Dendritic cell treated with granulocyte-macrophage colony-stimulating factor and Interleukin-4, amounts not matched to agents 40 ng/mL and 50 ng/mL, for 4 days (primary cell): ENCODE data around the gene AUP1.

Experiments used
- H3K27ac Mint-ChIP-seq: one replicate; pipeline ENCODE4 v1.8.0; 2022; ENCODE audit warnings: mild to moderate bottlenecking, mixed read lengths
- H3K27me3 Mint-ChIP-seq: one replicate; pipeline ENCODE4 v1.8.0; 2022; ENCODE audit warnings: mild to moderate bottlenecking, mixed read lengths
- H3K36me3 Mint-ChIP-seq: one replicate; pipeline ENCODE4 v1.8.0; 2022; ENCODE audit warnings: low read depth, mixed read lengths
- H3K4me1 Mint-ChIP-seq: one replicate; pipeline ENCODE4 v1.8.0; 2022; ENCODE audit warnings: low read depth, mixed read lengths
- H3K4me3 Mint-ChIP-seq: one replicate; pipeline ENCODE4 v1.8.0; 2022; ENCODE audit warnings: mild to moderate bottlenecking, moderate library complexity, mixed read lengths
- H3K9me3 Mint-ChIP-seq: one replicate; pipeline ENCODE4 v1.8.0; 2022; ENCODE audit warnings: mixed read lengths
- intact Hi-C: fragments of 100-400 bp; cut with micrococcal nuclease; formaldehyde crosslinking; loops from one replicate; pipeline ENCODE4 v1.15.0; 2022

AUP1 gene

GRCh38 chr2:74507926-74508520 lies 21.5 kb downstream of the AUP1 start:
- H3K27me3 Mint-ChIP-seq, result peaks cover 47% of the 10 kb centered on the region
- peaks cover 50% of the 10 kb centered on the region for H3K4me1 Mint-ChIP-seq
- peak overlapping the region; percentile 89 for H3K4me3 Mint-ChIP-seq
- no peaks in the 10 kb centered on the region for H3K9me3 Mint-ChIP-seq
- intact Hi-C loops, result loop anchor here (1.0 to 2.0 kb wide), 2 partner anchors 21 to 53 kb away; partner anchors contain the start of genes AUP1, HTRA2 and INO80B
- peaks cover 49% of the 10 kb centered on the region for H3K36me3 Mint-ChIP-seq
- peak overlapping the region; percentile 95 for H3K27ac Mint-ChIP-seq

- peaks cover 55% of the 10 kb centered on the region for H3K36me3 Mint-ChIP-seq
- peak within 1 kb of the TSS; percentile 95 for H3K27ac Mint-ChIP-seq
- H3K4me3 Mint-ChIP-seq, result peak within 1 kb of the TSS; percentile 89
- H3K4me1 Mint-ChIP-seq, result peaks cover 55% of the 10 kb centered on the region
- H3K9me3 Mint-ChIP-seq, result no peaks in the 10 kb centered on the region
- intact Hi-C loops, result loop anchor here (1.0 to 2.0 kb wide), 2 partner anchors 22 to 53 kb away; partner anchors contain the start of genes AUP1, HTRA2 and INO80B
- peaks cover 42% of the 10 kb centered on the region for H3K27me3 Mint-ChIP-seq
Observed at GRCh38 chr2:74507145-74507925, 22.2 kb downstream of the AUP1 start, which contains the start of gene PCGF1. Gene PCGF1 (minus strand): TSS chr2:74507695. CDS start chr2:74507668, 27 bp downstream.

GRCh38 chr2:74505448-74506246 lies 23.9 kb downstream of the AUP1 start:
- peaks cover 67% of the 10 kb centered on the region for H3K4me1 Mint-ChIP-seq
- H3K27me3 Mint-ChIP-seq, result peaks cover 42% of the 10 kb centered on the region
- peak overlapping the region; percentile 31 for H3K4me3 Mint-ChIP-seq
- peak overlapping the region; percentile 94 for H3K27ac Mint-ChIP-seq
- intact Hi-C loops, result loop anchor here (2.0 kb wide), 1 partner anchor 51 kb away; the partner anchor contains the start of gene INO80B
- H3K9me3 Mint-ChIP-seq, result no peaks in the 10 kb centered on the region
- peaks cover 55% of the 10 kb centered on the region for H3K36me3 Mint-ChIP-seq

GRCh38 chr2:74504591-74504990 lies 24.9 kb downstream of the AUP1 start:
- Mint-ChIP-seq H3K27ac (peak overlapping the region; percentile 94), H3K27me3 (peaks cover 42% of the 10 kb centered on the region), H3K4me1 (peaks cover 73% of the 10 kb centered on the region)

GRCh38 chr2:74503506-74504475 lies 25.7 kb downstream of the AUP1 start:
- H3K4me1 Mint-ChIP-seq, result peaks cover 81% of the 10 kb centered on the region
- peak overlapping the region; percentile 87 for H3K4me3 Mint-ChIP-seq
- peaks cover 47% of the 10 kb centered on the region for H3K27me3 Mint-ChIP-seq
- peak overlapping the region; percentile 94 for H3K27ac Mint-ChIP-seq
- intact Hi-C loops, result no loop called here
- no peaks in the 10 kb centered on the region for H3K9me3 Mint-ChIP-seq
- peaks cover 55% of the 10 kb centered on the region for H3K36me3 Mint-ChIP-seq

More at GRCh38 chr2:74504591-74504990, 24.9 kb downstream of the AUP1 start:
- Mint-ChIP-seq H3K9me3 (no peaks in the 10 kb centered on the region), H3K36me3 (peaks cover 55% of the 10 kb centered on the region), H3K4me3 (peak overlapping the region; percentile 87)
- intact Hi-C loops, result no loop called here

GRCh38 chr2:74502720-74503505 lies 26.6 kb downstream of the AUP1 start:
- Mint-ChIP-seq H3K27ac (peak overlapping the region; percentile 94), H3K4me3 (peak overlapping the region; percentile 87), H3K27me3 (peaks cover 47% of the 10 kb centered on the region), H3K4me1 (peaks cover 82% of the 10 kb centered on the region), H3K9me3 (no peaks in the 10 kb centered on the region), H3K36me3 (peaks cover 54% of the 10 kb centered on the region)
- intact Hi-C loops, result no loop called here

- peaks cover 52% of the 10 kb centered on the region for H3K27me3 Mint-ChIP-seq
Observed at GRCh38 chr2:74502147-74502719, 27.3 kb downstream of the AUP1 start.

GRCh38 chr2:74501335-74502071 lies 28.0 kb downstream of the AUP1 start:
- intact Hi-C loops, result no loop called here
- peak overlapping the region; percentile 87 for H3K4me3 Mint-ChIP-seq
- H3K4me1 Mint-ChIP-seq, result peaks cover 80% of the 10 kb centered on the region
- no peaks in the 10 kb centered on the region for H3K9me3 Mint-ChIP-seq
- H3K27ac Mint-ChIP-seq, result peak overlapping the region; percentile 94
- H3K36me3 Mint-ChIP-seq, result peaks cover 40% of the 10 kb centered on the region
- peaks cover 58% of the 10 kb centered on the region for H3K27me3 Mint-ChIP-seq

More at GRCh38 chr2:74502147-74502719, 27.3 kb downstream of the AUP1 start:
- Mint-ChIP-seq H3K4me3 (peak overlapping the region; percentile 87), H3K27ac (peak overlapping the region; percentile 94), H3K36me3 (peaks cover 47% of the 10 kb centered on the region), H3K9me3 (no peaks in the 10 kb centered on the region), H3K4me1 (peaks cover 85% of the 10 kb centered on the region)
- intact Hi-C loops, result no loop called here

- Mint-ChIP-seq H3K27me3 (peaks cover 65% of the 10 kb centered on the region), H3K9me3 (no peaks in the 10 kb centered on the region), H3K27ac (no peak overlapping the region), H3K36me3 (peaks cover 32% of the 10 kb centered on the region), H3K4me1 (peaks cover 70% of the 10 kb centered on the region), H3K4me3 (no peak overlapping the region)
- intact Hi-C loops, result no loop called here
Observed at GRCh38 chr2:74500578-74500946, 28.9 kb downstream of the AUP1 start.

- peaks cover 67% of the 10 kb centered on the region for H3K27me3 Mint-ChIP-seq
Observed at GRCh38 chr2:74499940-74500577, 29.4 kb downstream of the AUP1 start.

GRCh38 chr2:74499267-74499939 lies 30.1 kb downstream of the AUP1 start, which contains the start of gene LBX2:
Gene LBX2 (minus strand): TSS chr2:74499603. CDS start chr2:74499537, 66 bp downstream.
- Mint-ChIP-seq H3K27me3 (peaks cover 67% of the 10 kb centered on the region), H3K4me1 (peaks cover 59% of the 10 kb centered on the region), H3K27ac (peak within 1 kb of the TSS; percentile 45), H3K9me3 (no peaks in the 10 kb centered on the region), H3K4me3 (peak within 1 kb of the TSS; percentile 69), H3K36me3 (peaks cover 20% of the 10 kb centered on the region)
- intact Hi-C loops, result loop anchor here (5.0 kb wide), 1 partner anchor 33 kb away; no protein-coding TSS in a partner anchor

More at GRCh38 chr2:74499940-74500577, 29.4 kb downstream of the AUP1 start:
- intact Hi-C loops, result loop anchor here (5.0 kb wide), 1 partner anchor 32 kb away; no protein-coding TSS in a partner anchor
- Mint-ChIP-seq H3K27ac (no peak overlapping the region), H3K4me1 (peaks cover 65% of the 10 kb centered on the region), H3K9me3 (no peaks in the 10 kb centered on the region), H3K4me3 (peak overlapping the region; percentile 22), H3K36me3 (peaks cover 27% of the 10 kb centered on the region)
